GM12891 (cell line): Measurements from ENCODE around the gene FGGY.

Experiments used
- PAX5 ChIP-seq: IDR thresholded peaks from 2 replicates; pipeline ENCODE4 v1.6.1; 2011; ENCODE audit warnings: low read length, moderate library complexity, mild to moderate bottlenecking; ENCODE audit not compliant: insufficient read depth, severe bottlenecking
- POLR2A ChIP-seq: IDR thresholded peaks from 2 replicates; pipeline ENCODE4 v1.6.1; 2011; ENCODE audit warnings: low read depth, low read length, control low read depth
- POLR2AphosphoS5 ChIP-seq: IDR thresholded peaks from 2 replicates; pipeline ENCODE4 v1.6.1; 2011; ENCODE audit warnings: low read depth, low read length, control low read depth
- POU2F2 ChIP-seq: IDR thresholded peaks from 2 replicates; pipeline ENCODE4 v1.6.1; 2011; ENCODE audit warnings: low read depth, mild to moderate bottlenecking, control low read depth, low read length, moderate library complexity
- SPI1 ChIP-seq: IDR thresholded peaks from 2 replicates; pipeline ENCODE4 v1.6.1; 2011; ENCODE audit warnings: low read depth, low read length, control low read depth
- TAF1 ChIP-seq: IDR thresholded peaks from 2 replicates; pipeline ENCODE4 v1.6.1; 2011; ENCODE audit warnings: low read depth, low read length, control low read depth

GRCh38 chr1:59309392-59309791 is 12.5 kb downstream of the FGGY start:
- no peak for TF ChIP-seq POLR2AphosphoS5
- no peak for TF ChIP-seq POLR2A
- TF ChIP-seq TAF1, result no peak
- no peak for TF ChIP-seq SPI1
- TF ChIP-seq POU2F2, result no peak
- no peak for TF ChIP-seq PAX5
